HCT116 (cell line): Measurements from ENCODE around the gene PIM3. TPM values are rescaled to one million over a fixed set of nuclear protein-coding genes. Genes with fewer than 3 reads are reported as not detected.

Source experiments
- ATAC-seq: fragments of 200-7000 bp; cut with Tn5 transposase; 2 replicates; pipeline ENCODE4 v1.9.1; 2020; ENCODE audit warnings: mild to moderate bottlenecking, moderate library complexity
- BruUV-seq: library from RNA; stranded (reverse); fragments of 400-500 nt; replicated peaks from 2 replicates; lab custom pipeline; 2021; lab: Mats Ljungman, UMichigan
- CTCF ChIA-PET: fragments of 300-600 bp; sonication (Branson Sonifier 250); formaldehyde crosslinking; loops from one replicate; lab custom pipeline; 2021; ENCODE audit warnings: antibody characterized with exemption; lab: Charles Lee
- POLR2A ChIA-PET: fragments of 300-600, 350-600 bp; sonication (Branson Sonifier 250); formaldehyde crosslinking; loops from one replicate; lab custom pipeline; 2021; ENCODE audit warnings: antibody characterized with exemption; lab: Charles Lee
- RAD21 ChIA-PET, 2 experiments: fragments of 300-600 bp; sonication (Branson Sonifier 250); formaldehyde crosslinking; loops; one replicate each; lab custom pipeline; 2023; ENCODE audit warnings: low total read pairs in 2 of 2; ENCODE audit not compliant: uncharacterized antibody in 2 of 2, unreplicated experiment in 2 of 2, low non-redundant PET in 1 of 2; lab: Charles Lee
- DNase-seq: peaks from one replicate; pipeline ENCODE4 v3.0.0-alpha.2; 2010; ENCODE audit warnings: low read depth, low spot score
- H2AFZ ChIP-seq: fragments of 200-600 bp; shearing (Covaris generic), sonication (generic); 2 replicates; pipeline ENCODE4 v1.6.1; 2017; ENCODE audit warnings: low read depth, mixed run types, mixed read lengths, antibody characterized with exemption, low read length; ENCODE audit not compliant: poor library complexity, severe bottlenecking
- H3K27ac ChIP-seq: 2 replicates; pipeline ENCODE4 v1.5.1; 2012; ENCODE audit warnings: low read depth, low read length
- H3K27me3 ChIP-seq: fragments of 200-600 bp; sonication (generic); 2 replicates; pipeline ENCODE4 v1.6.1; 2016; ENCODE audit warnings: mixed run types, low read length, mixed read lengths; ENCODE audit not compliant: insufficient read depth
- H3K36me3 ChIP-seq, 2 experiments: fragments of 200-500 bp in 1 of 2; fragments of 200-600 bp in 1 of 2; sonication (Bioruptor generic) in 1 of 2; sonication (generic) in 1 of 2; 2 replicates each; pipeline versions ENCODE4 v1.5.1 to v1.6.1; 2014 to 2016; ENCODE audit warnings: low read length in 2 of 2, inconsistent platforms in 1 of 2, mixed read lengths in 1 of 2, mixed run types in 1 of 2; ENCODE audit not compliant: insufficient read depth in 2 of 2, control insufficient read depth in 1 of 2
- H3K4me1 ChIP-seq, 2 experiments: fragments of 200-600 bp in 1 of 2; sonication (generic) in 1 of 2; 2 replicates each; pipeline versions ENCODE4 v1.5.1 to v1.6.1; 2012 to 2017; ENCODE audit warnings: low read length in 2 of 2, inconsistent platforms in 1 of 2, mild to moderate bottlenecking in 1 of 2, mixed read lengths in 1 of 2, mixed run types in 1 of 2, moderate library complexity in 1 of 2; ENCODE audit not compliant: insufficient read depth in 2 of 2, control insufficient read depth in 1 of 2
- H3K4me2 ChIP-seq: fragments of 200-600 bp; sonication (generic); 2 replicates; pipeline ENCODE4 v1.6.1; 2017; ENCODE audit warnings: mixed run types, low read length, mixed read lengths
- H3K4me3 ChIP-seq, 2 experiments: fragments of 200-600 bp in 1 of 2; sonication (generic) in 1 of 2; replicated peaks in 1 of 2; 2 replicates each; pipeline ENCODE4 v1.5.1; 2011 to 2016; ENCODE audit warnings: low read length in 2 of 2, control low read depth in 1 of 2, low read depth in 1 of 2, mild to moderate bottlenecking in 1 of 2, mixed read lengths in 1 of 2, mixed run types in 1 of 2
- H3K79me2 ChIP-seq: fragments of 200-600 bp; sonication (generic); 2 replicates; pipeline ENCODE4 v1.6.1; 2017; ENCODE audit warnings: mild to moderate bottlenecking, mixed run types, low read length, moderate library complexity, mixed read lengths; ENCODE audit not compliant: insufficient read depth
- H3K9ac ChIP-seq: fragments of 200-600 bp; sonication (generic); 2 replicates; pipeline ENCODE4 v1.6.1; 2016; ENCODE audit warnings: low read length, mixed read lengths
- H3K9me2 ChIP-seq: fragments of 200-600 bp; sonication (generic), shearing (Covaris generic); 2 replicates; pipeline ENCODE4 v1.6.1; 2017; ENCODE audit warnings: mixed run types, mild to moderate bottlenecking, moderate library complexity; ENCODE audit not compliant: insufficient read depth
- H3K9me3 ChIP-seq, 2 experiments: fragments of 200-500 bp in 1 of 2; fragments of 200-600 bp in 1 of 2; sonication (Bioruptor generic) in 1 of 2; sonication (generic) in 1 of 2; 2 replicates each; pipeline ENCODE4 v1.6.1; 2014 to 2017; ENCODE audit warnings: low read length in 2 of 2, mixed read lengths in 2 of 2, inconsistent platforms in 1 of 2, low read depth in 1 of 2, mild to moderate bottlenecking in 1 of 2, mixed run types in 1 of 2, moderate library complexity in 1 of 2; ENCODE audit not compliant: control insufficient read depth in 1 of 2, insufficient read depth in 1 of 2
- H4K20me1 ChIP-seq: fragments of 200-600 bp; sonication (generic), shearing (Covaris generic); 2 replicates; pipeline ENCODE4 v1.6.1; 2017; ENCODE audit warnings: mixed run types, mild to moderate bottlenecking, moderate library complexity; ENCODE audit not compliant: insufficient read depth
- ATF3 ChIP-seq: IDR thresholded peaks from 2 replicates; pipeline ENCODE4 v1.6.1; 2012
- EZH2phosphoT487 ChIP-seq: fragments of 200-600 bp; IDR thresholded peaks from 2 replicates; pipeline ENCODE4 v1.6.1; 2018; ENCODE audit warnings: antibody characterized with exemption, borderline replicate concordance
- FOSL1 ChIP-seq: IDR thresholded peaks from 2 replicates; pipeline ENCODE4 v1.6.1; 2012; ENCODE audit warnings: low read depth
- MAX ChIP-seq: IDR thresholded peaks from 2 replicates; pipeline ENCODE4 v1.6.1; 2012
- POLR2AphosphoS5 ChIP-seq: IDR thresholded peaks from 2 replicates; pipeline ENCODE4 v1.6.1; 2011; ENCODE audit warnings: mild to moderate bottlenecking, low read depth, low read length, moderate library complexity
- RAD21 ChIP-seq: IDR thresholded peaks from 2 replicates; pipeline ENCODE4 v1.6.1; 2012; ENCODE audit warnings: low read depth, mild to moderate bottlenecking
- SIN3A ChIP-seq: IDR thresholded peaks from 2 replicates; pipeline ENCODE4 v1.6.1; 2012; ENCODE audit warnings: low read depth
- SP1 ChIP-seq: IDR thresholded peaks from 2 replicates; pipeline ENCODE4 v1.6.1; 2012; ENCODE audit warnings: low read depth
- TCF7L2 ChIP-seq: IDR thresholded peaks from 2 replicates; pipeline ENCODE4 v1.7.0; 2011; ENCODE audit warnings: borderline replicate concordance, inconsistent platforms; ENCODE audit not compliant: insufficient read depth, insufficient read length; ENCODE audit errors: extremely low read depth
- YY1 ChIP-seq: IDR thresholded peaks from 2 replicates; pipeline ENCODE4 v1.6.1; 2011; ENCODE audit warnings: low read length, low read depth, moderate library complexity, mild to moderate bottlenecking; ENCODE audit not compliant: insufficient replicate concordance; ENCODE audit errors: extremely low read depth
- ZBTB33 ChIP-seq: IDR thresholded peaks from 2 replicates; pipeline ENCODE4 v1.6.1; 2011; ENCODE audit warnings: mild to moderate bottlenecking, low read length, moderate library complexity; ENCODE audit not compliant: insufficient replicate concordance; ENCODE audit errors: extremely low read depth
- ZFX ChIP-seq: fragments of 450-650 bp; IDR thresholded peaks from 2 replicates; pipeline ENCODE4 v1.6.1; 2017
- intact Hi-C: fragments of 100-400 bp; cut with micrococcal nuclease; formaldehyde crosslinking; loops from 2 replicates; pipeline ENCODE4 v1.10.0; 2022
- total RNA-seq: library from RNA; stranded (reverse); gene quantifications from one replicate; pipeline ENCODE4 v1.2.1, GENCODE V29; 2021; ENCODE audit not compliant: unreplicated experiment

Gene PIM3
- total RNA-seq, 1 experiment from 2014 or later = 116 TPM

DNA sequence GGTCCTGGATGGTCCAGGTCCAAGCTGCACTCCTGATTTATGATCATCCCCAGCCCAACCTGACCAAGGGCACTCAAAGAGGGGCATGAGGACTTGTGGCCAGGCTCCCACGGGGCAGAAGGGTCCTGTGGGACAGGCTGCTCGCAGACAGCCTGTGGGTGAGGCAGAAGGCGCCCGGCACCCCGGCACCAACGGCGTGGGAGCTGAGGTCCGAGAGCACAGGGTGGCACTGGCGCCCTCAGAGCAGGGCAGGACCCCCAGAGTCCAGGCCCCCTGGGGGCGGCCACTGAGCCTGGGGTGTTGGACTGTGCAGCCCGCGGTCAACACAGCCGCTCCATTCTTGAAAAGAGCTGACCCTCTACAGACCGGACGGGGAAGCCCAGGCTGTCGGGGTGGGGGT is 48.7 kb downstream of the PIM3 start:
- H3K9me2 ChIP-seq = no peaks in the 10 kb centered on the region
- no peak overlapping the region for H2AFZ ChIP-seq
- H3K4me2 ChIP-seq = no peak overlapping the region
- H3K36me3 ChIP-seq = no peaks in the 10 kb centered on the region
- no peaks in the 10 kb centered on the region for H3K27me3 ChIP-seq
- no peak overlapping the region for H3K27ac ChIP-seq
- H3K4me3 ChIP-seq = no peak overlapping the region
- H3K4me1 ChIP-seq = no peaks in the 10 kb centered on the region
- no peak overlapping the region for H3K9ac ChIP-seq
- H3K9me3 ChIP-seq = no peaks in the 10 kb centered on the region
- POLR2A ChIA-PET = no interaction called here
- CTCF ChIA-PET = no interaction called here
- intact Hi-C loops = no loop called here
- RAD21 ChIA-PET = no interaction called here
- DNase-seq = no peak
- no peak for ATAC-seq
- no TSS peak for BruUV-seq
- H4K20me1 ChIP-seq = no peaks in the 10 kb centered on the region
- H3K79me2 ChIP-seq = no peaks in the 10 kb centered on the region
- TF ChIP-seq ZBTB33 (no peak), MAX (no peak), TCF7L2 (no peak), POLR2AphosphoS5 (no peak), FOSL1 (no peak), EZH2phosphoT487 (no peak), SP1 (no peak), ZFX (no peak), ATF3 (no peak), SIN3A (no peak), RAD21 (no peak), YY1 (no peak)
